Measurements from ENCODE around the gene CCL28. TPM values are rescaled to one million over a fixed set of nuclear protein-coding genes. Genes with fewer than 3 reads are reported as not detected.
"Not testable (repeated sequence)": the region's sequence is repeated elsewhere in the genome, so short reads cannot be mapped to it uniquely, and the experiment has no call there.

The CCL28 gene
- polyA plus RNA-seq, 3 donors, result 1.9 to 2.7 (median 2.4) TPM

DNA sequence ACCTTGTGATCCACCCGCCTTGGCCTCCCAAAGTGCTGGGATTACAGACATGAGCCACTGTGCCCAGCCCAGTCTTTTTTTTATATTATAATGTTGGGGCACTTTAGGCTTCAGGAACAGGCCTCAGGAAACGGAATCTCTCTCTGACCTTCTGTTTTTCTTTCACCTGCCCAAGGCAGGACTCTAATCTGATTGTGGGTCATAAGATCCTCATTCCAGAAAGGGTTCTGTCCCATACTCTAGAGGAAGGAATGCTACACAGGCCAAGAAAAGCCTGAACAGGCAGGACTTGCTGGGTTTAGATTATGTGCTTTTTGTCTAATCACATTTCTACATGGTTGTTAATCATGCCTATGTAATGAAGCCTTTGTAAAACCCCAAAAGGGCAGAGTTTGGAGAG, 1.8 kb upstream of the CCL28 start:
- WGBS, 3 donors, result 83 to 93% (median 92%) methylated on average over 2 of the region's 2 CpGs
- H3K27ac ChIP-seq (ENCODE audit: low read depth, low read length), result no peak overlapping the region

DNA sequence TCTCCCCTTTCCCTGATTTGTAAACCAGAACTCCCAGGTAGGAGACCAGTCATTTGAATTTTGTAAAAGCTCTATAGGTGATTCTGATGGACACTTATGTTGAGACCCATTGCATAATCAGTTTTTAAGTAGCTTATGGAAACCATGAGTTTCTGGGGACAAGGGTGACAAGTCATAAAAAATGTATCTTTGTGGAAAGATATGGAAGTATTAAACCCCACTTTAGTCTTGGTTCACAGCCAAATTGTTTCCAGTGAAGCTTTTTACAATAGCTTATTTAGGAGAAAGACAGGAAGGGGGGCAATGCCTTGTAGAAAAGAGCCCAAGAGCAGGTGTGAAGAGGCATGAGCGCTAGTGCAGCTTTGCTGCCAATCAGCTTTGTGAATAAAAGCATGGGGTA, 453 bp upstream of the CCL28 start:
- H3K27ac ChIP-seq (ENCODE audit: low read depth, low read length), result no peak overlapping the region
- 91 to 100% (median 96%) methylated on average over 1 of the region's 1 CpG for WGBS, 3 donors

DNA sequence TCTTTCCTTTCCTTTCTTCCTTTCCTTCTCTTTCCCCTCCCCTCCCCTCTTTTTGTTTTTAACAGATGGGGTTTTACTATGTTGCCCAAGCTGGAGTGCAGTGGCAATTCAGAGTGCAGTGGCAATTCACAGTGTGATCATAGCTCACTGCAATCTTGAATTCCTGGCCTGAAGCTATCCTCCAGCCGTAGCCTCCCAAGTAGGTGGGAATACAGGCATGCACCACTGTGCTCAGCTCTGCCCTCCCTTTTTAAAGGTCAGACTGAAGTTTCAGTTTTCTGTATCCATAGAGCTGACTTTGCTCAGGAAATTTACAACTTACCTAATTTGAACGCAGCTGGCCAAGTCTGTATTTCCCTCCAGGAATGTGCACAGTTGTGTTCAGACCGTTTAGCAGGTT, 696 bp downstream of the CCL28 start:
- H3K27ac ChIP-seq (ENCODE audit: low read depth, low read length), result no peak overlapping the region
- WGBS, 3 donors, result 54 to 62% (median 59%) methylated on average over 3 of the region's 3 CpGs

DNA sequence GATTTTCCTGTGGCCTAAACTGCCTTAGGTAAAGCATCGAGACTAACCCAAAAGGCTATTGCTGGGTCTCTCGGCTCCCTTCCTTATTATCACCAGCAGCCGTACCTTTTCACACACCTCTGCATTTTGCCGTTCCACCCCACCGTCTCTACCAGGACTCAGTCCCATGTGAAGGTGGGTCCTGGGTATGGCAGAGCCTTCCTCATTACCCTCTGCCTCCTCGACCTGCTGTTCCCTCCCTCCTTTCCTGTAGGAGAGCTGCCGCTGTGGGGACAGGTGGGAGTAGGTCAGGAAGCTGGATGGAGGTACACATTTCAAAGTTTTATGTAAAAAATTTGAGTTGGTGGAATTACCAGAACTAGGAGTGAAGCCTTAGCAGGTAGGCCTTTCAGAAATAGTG, 1.8 kb downstream of the CCL28 start:
- 82 to 92% (median 88%) methylated on average over 7 of the region's 7 CpGs for WGBS, 3 donors
- no peak overlapping the region for H3K27ac ChIP-seq (ENCODE audit: low read depth, low read length)

DNA sequence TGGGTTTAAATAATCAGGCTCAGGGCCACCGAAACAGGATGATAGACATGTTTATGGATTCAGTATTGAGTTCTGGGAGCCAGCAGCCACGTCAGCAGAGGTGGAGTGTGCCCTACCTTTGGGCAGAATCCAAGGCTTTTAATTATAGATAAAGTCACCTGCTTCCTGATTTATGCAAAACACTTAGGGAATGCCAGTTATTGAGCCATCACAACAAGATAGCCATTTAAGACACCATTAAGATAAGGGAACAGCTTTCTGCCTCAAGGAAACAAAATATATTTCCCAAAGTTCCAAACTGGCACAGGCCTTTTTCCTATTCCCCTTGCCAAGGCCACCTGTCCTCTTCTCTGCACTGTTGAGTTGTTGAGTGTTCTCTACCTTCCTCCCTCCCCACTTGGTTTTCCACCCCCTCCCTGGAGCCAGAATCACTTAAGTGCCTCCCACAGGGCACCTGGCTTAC, 2.4 kb downstream of the CCL28 start:
- 17 to 54% (median 51%) methylated on average over 2 of the region's 2 CpGs for WGBS, 3 donors
- H3K27ac ChIP-seq (ENCODE audit: low read depth, low read length), result no peak overlapping the region

DNA sequence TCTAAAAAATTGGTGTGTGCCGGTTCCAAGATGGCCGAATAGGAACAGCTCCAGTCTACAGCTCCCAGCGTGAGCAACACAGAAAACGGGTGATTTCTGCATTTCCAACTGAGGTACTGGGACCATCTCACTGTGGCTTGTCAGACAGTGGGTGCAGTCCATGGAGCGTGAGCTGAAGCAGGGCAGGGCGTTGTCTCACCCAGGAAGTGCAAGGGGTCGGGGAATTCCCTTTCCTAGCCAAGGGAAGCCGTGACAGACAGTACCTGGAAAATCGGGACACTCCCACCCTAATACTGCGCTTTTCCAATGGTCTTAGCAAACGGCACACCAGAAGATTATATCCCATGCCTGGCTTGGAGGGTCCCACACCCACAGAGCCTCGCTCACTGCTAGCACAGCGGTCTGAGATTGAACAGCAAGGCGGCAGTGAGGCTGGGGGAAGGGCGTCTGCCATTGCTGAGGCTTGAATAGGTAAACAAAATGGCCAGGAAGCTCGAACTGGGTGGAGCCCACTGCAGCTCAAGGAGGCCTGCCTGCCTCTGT, 9.6 kb downstream of the CCL28 start:
- 88 to 90% (median 90%) methylated on average over 16 of the region's 16 CpGs for WGBS, 3 donors
- H3K27ac ChIP-seq (ENCODE audit: low read depth, low read length), result not testable (repeated sequence)

DNA sequence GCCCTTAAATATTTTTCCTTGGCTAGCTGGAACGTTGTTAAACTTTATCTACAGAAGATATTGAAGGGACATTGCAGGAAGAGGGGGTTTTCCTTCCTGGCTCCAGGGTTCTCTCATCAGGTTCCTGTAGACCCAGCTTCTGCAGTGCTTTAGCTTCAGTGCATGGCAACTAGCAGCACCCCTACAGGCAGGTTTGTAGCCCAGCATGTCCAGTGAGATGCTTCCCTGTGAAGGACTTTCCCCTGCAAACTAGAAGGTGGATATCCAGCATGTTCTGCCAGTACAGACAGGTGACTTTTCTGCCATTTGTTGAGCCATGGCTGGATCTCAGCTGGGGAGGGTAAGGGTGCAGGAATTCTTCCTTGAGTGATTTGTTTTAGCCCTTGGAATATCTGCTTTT, 10.4 kb downstream of the CCL28 start:
- WGBS, 3 donors, result 59 to 61% (median 60%) methylated on average over 1 of the region's 1 CpG
- no peak overlapping the region for H3K27ac ChIP-seq (ENCODE audit: low read depth, low read length)

DNA sequence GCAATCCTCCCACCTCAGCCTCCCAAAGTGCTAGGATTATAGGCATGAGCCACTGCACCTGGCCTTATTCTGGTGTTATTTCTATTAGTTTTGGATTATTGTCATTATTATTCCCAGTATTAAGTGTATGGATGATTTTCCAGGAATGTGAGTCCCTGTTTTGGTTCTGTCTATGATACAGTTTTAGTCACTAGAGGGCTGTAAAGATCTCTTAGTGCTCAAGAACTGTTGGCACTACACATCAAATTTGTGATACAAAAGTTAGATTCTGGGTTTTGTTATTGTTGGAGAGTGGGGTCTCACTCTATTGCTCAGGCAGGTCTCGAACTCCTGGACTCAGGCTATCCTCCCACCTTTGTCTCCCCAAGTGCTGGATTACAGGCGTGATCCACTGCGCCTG, 12.1 kb downstream of the CCL28 start:
- 88 to 95% (median 90%) methylated on average over 3 of the region's 3 CpGs for WGBS, 3 donors
- H3K27ac ChIP-seq (ENCODE audit: low read depth, low read length), result no peak overlapping the region

DNA sequence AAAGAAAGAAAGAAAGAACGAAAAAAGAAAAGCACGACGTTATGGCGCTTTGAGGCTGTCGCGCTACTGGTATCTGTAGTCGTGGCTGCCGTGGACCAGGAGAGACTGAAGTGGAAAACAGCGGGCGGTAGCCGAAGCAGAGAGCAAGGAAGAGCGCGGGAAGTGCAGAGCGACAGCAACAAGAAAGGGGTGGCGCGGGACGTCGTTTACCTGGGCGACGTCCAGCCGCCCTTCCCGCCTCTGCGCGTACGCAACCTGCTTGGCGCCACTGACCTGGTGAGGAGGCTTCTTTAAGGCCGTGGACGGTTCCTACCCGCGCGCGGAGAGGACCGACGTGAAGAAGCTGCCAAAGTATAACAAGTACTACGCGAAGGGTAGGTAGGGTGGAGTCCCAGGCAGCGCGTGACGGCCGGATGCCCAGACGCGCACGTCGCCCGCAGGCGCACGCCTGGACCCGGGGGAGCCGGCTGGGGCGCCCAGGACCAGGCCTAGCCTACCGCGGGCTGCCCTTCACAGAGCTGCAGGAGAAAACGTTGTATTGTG, 15.4 kb downstream of the CCL28 start:
- WGBS, 3 donors, result 1 to 3% (median 2%) methylated on average over 53 of the region's 53 CpGs
- no peak overlapping the region for H3K27ac ChIP-seq (ENCODE audit: low read depth, low read length)

DNA sequence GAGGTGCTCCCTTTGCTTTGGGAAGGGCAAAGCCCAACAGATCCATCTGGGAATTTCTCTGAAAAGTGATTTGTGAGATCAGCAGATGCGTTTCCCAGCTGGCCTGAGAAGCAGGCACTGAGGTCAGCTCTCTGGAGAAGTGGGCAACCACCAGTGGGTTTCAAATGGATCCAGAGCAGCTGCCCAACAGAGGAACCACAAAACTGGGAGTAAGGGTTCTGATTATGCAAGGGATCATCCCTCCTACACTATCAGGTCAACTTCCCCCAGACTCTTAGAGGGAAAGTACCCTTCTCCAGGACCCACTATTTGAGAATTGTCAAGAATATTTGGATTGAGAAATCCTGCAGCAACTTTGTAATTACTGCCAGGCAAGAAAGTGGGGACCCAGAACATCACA, 21.7 kb downstream of the CCL28 start:
- 67 to 78% (median 71%) methylated on average over 1 of the region's 1 CpG for WGBS, 3 donors

DNA sequence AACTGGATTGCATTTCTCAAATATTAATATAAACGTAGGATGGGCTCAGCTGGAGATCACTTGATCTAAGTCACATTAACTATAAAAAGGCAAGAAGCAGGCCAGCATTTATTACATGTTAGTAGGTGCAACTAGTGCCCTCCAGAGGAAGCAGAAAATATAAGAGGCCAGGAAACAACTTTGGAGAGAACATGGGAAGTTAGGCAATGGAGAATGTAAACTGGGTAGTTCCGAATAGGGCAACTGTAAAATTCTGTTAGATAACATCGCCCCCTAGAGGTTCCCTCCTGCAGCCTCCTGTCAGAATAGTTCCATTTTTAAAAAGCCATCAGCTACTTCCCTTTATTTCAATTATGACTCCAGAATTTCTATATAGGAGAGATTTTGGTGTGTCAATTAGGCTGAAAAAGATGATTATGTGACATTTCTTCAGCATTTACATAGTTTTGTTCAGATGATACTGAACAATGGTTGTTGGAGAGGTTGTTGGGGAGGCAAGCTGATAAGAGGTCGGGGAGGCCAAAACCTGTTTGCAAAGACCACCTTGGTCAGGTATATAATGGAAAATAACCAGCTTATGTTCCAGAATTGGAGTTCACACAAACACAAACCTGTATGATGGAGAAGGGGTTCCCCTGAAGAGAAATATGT, 22.4 kb downstream of the CCL28 start:
- no peak overlapping the region for H3K27ac ChIP-seq (ENCODE audit: low read depth, low read length)
- WGBS, 3 donors, result 25 to 34% (median 30%) methylated on average over 4 of the region's 4 CpGs

More for the DNA sequence above, 21.7 kb downstream of the CCL28 start:
- no peak overlapping the region for H3K27ac ChIP-seq (ENCODE audit: low read depth, low read length)

DNA sequence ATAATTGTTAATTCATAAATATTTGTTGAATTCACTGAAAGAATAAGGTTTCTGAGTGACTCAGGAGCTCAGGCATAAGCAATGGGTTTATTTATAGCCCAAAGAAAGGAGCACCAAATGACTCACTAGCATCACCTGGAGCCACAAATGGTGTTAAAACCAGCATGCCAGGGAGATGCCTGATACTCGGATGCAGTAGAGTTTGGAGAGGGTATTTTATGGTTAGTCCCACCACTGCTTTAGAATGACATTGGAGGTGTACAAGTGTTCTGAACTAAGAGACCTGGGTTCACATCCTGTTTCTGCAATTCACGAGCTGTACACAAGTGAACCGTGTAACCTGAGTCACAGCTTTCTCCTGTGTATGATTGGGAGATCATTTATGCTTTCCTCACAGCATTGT, 25.2 kb downstream of the CCL28 start:
- H3K27ac ChIP-seq (ENCODE audit: low read depth, low read length), result no peak overlapping the region
- 73 to 78% (median 74%) methylated on average over 3 of the region's 3 CpGs for WGBS, 3 donors

DNA sequence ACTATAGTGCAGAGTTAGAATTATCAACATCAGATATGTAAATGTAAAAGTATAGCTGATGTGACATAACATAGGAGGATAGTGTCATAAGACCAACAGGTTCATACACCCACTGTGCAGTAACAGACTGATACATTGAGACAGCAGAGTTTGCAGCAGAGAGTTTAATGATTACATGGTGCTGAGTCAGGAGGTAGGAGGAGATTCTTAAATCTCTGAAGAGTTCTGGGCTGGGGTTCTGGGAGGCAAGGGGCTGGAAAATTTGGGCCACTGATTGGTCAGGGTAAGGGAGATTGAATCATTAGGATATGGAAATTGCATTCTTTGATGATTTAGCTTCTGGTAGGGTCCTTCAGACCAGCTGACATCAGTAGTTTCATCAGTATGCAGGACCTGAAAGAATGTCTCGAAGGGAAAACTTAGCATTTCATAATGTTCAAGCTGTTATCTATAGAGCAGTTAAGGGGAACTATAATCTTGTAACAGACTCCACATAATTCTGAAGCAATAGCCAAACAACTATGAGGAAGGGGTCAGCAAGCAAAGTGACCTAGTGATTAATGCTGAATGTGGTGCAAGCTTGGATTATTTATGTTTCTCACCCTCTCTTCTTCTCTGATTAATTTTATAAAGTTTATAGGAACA, 35.6 kb downstream of the CCL28 start:
- no peak overlapping the region for H3K27ac ChIP-seq (ENCODE audit: low read depth, low read length)
- 42 to 83% (median 58%) methylated on average over 1 of the region's 1 CpG for WGBS, 3 donors

DNA sequence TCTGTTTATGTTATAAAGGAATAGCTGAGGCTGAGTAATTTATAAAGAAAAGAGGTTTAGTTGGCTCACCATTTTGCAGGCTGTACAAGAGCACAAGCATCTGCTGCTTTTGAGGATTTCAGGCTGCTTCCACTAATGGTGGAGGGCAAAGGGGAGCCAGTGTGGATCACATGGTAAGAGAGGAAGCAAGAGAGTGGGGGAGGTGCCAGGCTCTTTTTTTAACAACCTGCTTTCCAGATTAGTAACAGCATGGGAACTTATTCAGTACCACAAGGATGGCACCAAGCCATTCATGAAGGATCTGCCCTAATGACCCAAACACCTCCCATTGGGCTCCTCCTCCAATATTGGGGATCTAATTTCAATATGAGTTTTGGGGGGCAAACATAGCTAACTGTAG, 40.4 kb downstream of the CCL28 start:
- no peak overlapping the region for H3K27ac ChIP-seq (ENCODE audit: low read depth, low read length)

DNA sequence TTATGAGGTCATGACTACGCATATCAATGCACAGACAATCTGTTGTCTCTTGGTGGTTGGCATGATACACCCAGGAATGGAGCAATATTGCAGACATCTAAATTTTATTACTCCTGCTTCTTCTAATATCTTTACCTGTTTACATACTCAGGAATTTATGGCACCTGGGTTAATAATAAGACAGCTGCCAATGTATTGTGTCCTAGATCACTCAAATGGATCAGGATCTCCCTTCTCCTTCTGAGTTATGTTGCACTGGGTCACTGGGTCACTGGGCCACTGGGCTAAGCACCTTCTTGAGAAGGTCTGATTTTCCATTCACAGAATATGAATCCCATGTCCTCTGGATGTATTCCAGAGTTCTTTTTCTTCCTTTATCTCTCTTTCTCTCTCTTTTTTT, 41.8 kb downstream of the CCL28 start:
- 84 to 100% (median 95%) methylated on average over 1 of the region's 1 CpG for WGBS, 3 donors

DNA sequence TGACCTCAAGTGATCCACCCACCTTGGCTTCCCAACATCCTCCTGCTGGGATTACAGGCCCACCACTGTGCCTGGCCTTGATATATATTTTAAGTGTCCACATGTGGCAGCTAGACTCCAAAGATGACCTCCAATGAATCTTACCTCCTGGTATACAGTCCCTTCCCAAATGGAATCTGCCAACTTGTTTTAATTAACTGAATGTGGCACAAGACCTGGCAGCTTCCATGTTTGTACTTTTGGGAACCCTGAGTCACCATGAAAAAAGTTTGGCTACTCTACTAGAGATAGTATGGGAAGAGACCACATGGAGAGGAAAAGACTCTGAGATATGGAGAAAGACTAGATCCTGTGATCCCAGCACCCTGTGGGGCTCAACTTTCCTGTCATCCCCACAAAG, 42.5 kb downstream of the CCL28 start:
- no peak overlapping the region for H3K27ac ChIP-seq (ENCODE audit: low read depth, low read length)

More for the DNA sequence above, 41.8 kb downstream of the CCL28 start:
- no peak overlapping the region for H3K27ac ChIP-seq (ENCODE audit: low read depth, low read length)

DNA sequence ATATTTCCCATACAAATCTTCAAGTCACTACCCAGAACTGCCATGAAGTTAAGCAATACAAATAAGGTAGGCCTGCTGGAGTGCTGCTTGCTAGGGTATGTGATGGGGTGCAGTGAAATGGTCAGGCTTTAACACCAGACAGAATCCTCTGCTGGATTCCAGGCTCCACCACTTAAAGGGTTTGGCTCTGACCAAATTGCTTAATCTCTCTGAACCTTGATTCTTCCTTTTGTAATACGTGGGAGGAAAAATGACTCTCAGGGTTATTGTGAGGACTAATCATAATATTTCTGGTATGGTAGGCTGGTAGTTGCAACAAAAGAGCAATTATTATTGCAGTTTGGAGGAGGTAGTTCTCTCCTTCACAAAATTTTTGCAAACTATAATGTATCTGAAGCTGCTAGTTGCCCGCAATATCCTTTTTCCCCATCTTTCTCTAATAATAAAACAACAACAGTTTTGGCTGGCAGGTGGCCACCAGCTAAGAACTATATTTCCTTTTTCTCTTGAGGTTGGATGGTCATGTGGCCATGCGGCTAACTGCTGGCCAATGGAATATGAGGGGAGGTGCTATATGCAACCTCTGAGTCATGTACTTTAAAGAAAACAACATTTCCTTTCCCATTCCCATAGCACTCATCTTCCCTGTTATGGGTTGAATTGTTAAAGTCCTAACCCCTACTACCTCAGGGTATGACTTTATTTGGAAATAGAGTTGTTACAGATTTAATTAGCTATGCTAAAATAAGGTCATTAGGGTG, 44.1 kb downstream of the CCL28 start:
- no peak overlapping the region for H3K27ac ChIP-seq (ENCODE audit: low read depth, low read length)
- WGBS, 3 donors, result 79 to 84% (median 84%) methylated on average over 3 of the region's 3 CpGs

DNA sequence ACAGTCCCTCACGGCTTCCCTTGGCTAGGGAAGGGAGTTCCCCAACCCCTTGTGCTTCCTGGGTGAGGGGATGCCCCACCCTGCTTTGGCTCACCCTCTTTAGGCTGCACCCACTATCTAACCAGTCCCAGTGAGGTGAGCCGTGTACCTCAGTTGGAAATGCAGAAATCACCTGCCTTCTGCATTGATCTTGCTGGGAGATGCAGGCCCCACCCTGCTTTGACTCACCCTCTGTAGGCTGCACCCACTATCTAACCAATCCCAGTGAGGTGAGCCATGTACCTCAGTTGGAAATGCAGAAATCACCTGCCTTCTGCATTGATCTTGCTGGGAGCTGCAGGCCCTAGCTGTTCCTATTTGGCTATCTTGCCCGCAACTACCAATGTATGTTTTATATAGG, 44.7 kb downstream of the CCL28 start:
- no peak overlapping the region for H3K27ac ChIP-seq (ENCODE audit: low read depth, low read length)
- 83 to 92% (median 90%) methylated on average over 3 of the region's 3 CpGs for WGBS, 3 donors

DNA sequence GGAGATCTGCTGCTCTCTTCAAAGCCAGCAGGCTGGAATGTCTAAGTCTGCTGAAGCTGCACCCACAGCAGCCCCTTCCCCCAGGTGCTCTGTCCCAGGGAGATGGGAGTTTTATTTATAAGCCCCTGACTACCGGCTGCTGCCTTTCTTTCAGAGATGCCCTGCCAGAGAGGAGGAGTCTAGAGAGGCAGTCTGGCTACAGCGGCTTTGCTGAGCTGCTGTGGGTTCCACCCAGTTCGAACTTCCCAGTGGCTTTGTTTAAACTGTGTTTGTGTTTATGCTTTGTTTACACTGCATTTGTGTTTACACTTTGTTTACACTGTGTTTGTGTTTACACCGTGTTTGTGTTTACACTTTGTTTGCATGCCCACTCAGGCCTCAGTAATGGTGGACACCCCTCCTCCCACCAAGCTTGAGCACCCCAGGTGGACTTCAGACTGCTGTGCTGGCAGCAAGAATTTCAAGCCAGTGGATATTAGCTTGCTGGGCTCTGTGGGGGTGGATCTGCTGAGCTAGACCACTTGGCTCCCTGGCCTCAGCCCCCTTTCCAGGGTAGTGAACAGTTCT, 45.4 kb downstream of the CCL28 start:
- WGBS, 3 donors, result 52 to 70% (median 55%) methylated on average over 4 of the region's 4 CpGs
- H3K27ac ChIP-seq (ENCODE audit: low read depth, low read length), result not testable (repeated sequence)

Measured in adipose tissue (tissue), 3 donors.